ENCODE measurements around the gene SENP5.

DNA sequence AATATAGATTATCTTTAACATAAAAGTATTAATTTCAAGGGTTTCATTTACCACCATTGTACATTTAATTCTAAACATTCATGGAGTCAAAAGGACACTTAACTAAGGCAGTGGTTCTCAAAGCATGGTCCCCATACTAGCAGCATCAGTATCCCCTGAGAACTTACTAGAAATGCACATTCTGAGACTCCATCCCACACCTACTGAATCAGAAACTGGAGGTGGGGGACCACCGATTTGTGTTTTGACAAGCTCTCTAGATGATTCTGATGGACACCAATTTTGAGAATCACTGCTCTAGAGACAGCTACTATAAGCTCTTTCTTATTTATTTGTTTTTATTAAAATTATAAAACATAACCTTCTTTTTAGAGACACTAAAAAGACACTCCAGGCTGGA, 34.0 kb downstream of the SENP5 start:
- no peak for TF ChIP-seq POLR2A (IDR thresholded peaks at IDR 0.05)
- no peak for TF ChIP-seq CTCF (IDR thresholded peaks at IDR 0.05)
